HUDEP-2 (cell line): ENCODE results near the gene ANKRD27.

Experiments used
- DNase-seq, 76 experiments: peaks; one replicate each; lab custom pipeline; 2025; ENCODE audit not compliant: unreplicated experiment in 76 of 76; lab: John Stamatoyannopoulos, UW

Gene ANKRD27

DNA sequence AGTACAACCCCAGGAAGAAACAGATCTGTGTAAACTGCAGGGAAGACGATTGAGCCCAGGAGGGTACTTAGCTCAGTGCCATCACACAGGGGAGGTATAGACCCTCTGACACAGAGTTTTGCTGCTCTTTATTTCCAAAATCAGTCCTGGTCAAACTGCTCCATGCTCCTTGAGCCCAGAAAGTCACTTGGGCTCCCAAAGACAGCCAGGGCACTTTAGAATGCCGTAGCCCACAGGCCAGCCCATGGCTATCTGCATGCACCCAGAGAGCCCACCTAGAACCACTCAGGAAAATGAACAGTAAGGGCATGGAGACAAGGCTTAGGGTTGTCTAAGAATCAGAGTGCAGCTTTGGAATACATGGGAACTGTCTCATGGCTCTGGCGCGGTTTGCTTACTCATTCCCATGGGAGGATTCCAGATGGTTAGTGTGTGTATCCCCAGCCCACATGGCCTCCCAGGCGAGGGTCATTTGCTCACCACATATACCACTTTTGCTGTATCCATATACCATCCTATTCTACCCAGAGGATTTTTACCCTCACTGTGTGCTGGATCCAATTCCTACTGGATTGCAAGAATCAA lies 108.6 kb downstream of the ANKRD27 start:
- DNase-seq: no peak

DNA sequence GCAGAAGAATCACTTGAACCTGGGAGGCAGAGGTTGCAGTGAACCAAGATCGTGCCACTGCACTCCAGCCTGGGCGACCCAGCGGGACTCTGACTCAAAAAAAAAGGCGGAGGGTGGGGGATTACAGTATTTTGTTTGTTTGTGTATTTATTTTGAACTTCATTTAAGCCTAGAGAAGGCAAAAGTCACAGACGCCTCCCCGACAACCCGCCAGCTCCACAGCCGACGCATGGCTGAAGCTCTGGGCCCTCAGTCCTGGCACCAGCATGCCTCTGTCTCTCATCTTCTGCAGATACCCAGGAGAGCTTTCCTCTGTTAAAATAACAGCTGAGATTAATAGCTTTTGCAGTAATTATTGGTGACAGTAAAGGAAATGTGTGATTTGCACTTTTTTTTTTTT lies 111.2 kb downstream of the ANKRD27 start:
- no peak for DNase-seq

DNA sequence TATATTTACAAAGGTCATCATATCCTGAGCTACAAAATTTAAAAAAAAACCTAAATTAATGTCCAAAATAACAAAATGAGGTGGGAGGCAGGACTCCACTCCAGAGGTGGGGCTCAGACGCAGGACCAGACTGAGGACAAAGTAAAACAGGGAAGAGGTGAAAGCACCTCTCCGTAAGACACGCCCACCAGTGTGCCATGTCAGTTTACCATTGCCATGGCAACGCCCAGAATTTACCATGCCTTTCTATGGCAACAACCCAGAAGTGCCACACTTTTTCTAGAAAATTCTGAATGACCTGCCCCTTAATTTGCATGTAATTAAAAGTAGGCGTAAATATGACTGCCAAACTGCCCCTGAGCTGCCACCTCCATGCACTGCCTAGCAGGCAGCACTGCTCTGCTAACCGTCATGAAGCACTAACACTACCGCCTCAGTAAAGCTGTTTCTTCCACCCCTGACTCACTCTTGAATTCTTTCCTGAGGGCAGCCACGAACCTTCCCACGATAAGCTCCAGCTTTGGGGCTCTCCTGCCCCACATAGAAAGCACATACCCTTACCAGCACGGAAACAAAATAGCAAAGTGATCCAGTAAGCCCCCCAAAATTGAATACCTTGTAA lies 116.3 kb downstream of the ANKRD27 start:
- no peak for DNase-seq

DNA sequence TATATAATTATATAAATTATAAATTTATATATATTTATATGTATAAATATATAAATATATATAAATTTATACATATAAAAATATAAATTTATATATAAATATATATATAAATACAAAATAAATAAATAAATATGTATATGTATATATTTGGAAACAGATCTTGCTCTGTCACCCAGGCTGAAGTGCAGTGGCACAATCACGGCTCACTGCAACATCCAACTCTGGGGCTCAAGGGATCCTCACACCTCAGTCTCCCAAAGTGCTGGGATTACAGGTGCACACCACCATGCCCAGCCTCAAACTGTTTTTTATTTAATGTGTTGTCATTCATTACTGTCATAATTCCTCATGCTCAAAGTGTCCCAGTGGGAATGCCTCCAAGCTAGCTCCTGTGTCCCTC lies 119.2 kb downstream of the ANKRD27 start:
- DNase-seq: no peak

DNA sequence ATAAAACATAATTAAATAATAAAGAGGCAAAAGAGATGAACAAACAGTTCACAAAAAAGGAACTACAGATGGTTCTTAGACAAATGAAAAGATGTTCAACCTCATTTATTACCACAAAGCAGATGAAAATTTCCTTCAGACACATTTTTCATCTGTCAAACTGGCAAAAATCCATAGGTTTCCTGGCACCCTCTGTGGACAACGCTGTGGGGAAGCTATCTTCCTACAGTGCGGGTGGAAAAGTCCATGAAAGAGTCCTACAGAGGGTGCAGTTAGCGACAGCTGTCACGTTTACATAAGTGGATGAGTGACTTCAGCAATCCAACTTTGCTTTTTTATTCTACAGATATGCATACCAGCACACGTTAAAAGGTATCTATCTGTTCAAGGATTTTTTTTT lies 124.3 kb downstream of the ANKRD27 start:
- DNase-seq: no peak
